Measurements from ENCODE around the gene COL1A1.

Gene COL1A1

GRCh38 chr17:50238601-50239280 lies 37.3 kb upstream of the COL1A1 start:
- no peak for TF ChIP-seq CTCF (IDR thresholded peaks at IDR 0.05; ENCODE audit: low read depth, low read length, missing control alignments)
- no peak for DNase-seq (ENCODE audit: low read depth)
- in situ Hi-C loops (cut with HindIII; ENCODE audit: low sequenced_read_pairs) = no loop called here
- no peak overlapping the region for H3K4me3 ChIP-seq (ENCODE audit: low read depth, low read length)

- no peak for TF ChIP-seq CTCF (IDR thresholded peaks at IDR 0.05; ENCODE audit: low read depth, low read length, missing control alignments)
- in situ Hi-C loops (cut with HindIII; ENCODE audit: low sequenced_read_pairs) = no loop called here
- no peak for DNase-seq (ENCODE audit: low read depth)
- H3K4me3 ChIP-seq (ENCODE audit: low read depth, low read length) = no peak overlapping the region
These were observed 36.5 kb upstream of the COL1A1 start for GRCh38 chr17:50237901-50238300.

GRCh38 chr17:50234581-50234980 lies 33.1 kb upstream of the COL1A1 start:
- DNase-seq (ENCODE audit: low read depth) = no peak
- in situ Hi-C loops (cut with HindIII; ENCODE audit: low sequenced_read_pairs) = no loop called here
- TF ChIP-seq CTCF (IDR thresholded peaks at IDR 0.05; ENCODE audit: low read depth, low read length, missing control alignments) = no peak
- no peak overlapping the region for H3K4me3 ChIP-seq (ENCODE audit: low read depth, low read length)

- TF ChIP-seq CTCF (IDR thresholded peaks at IDR 0.05; ENCODE audit: low read depth, low read length, missing control alignments) = no peak
- no peak for DNase-seq (ENCODE audit: low read depth)
- in situ Hi-C loops (cut with HindIII; ENCODE audit: low sequenced_read_pairs) = no loop called here
- no peak overlapping the region for H3K4me3 ChIP-seq (ENCODE audit: low read depth, low read length)
These were observed 24.3 kb upstream of the COL1A1 start for GRCh38 chr17:50225701-50226240.

GRCh38 chr17:50222922-50223321 lies 21.5 kb upstream of the COL1A1 start:
- no peak for DNase-seq (ENCODE audit: low read depth)
- no peak for TF ChIP-seq CTCF (IDR thresholded peaks at IDR 0.05; ENCODE audit: low read depth, low read length, missing control alignments)
- in situ Hi-C loops (cut with HindIII; ENCODE audit: low sequenced_read_pairs) = no loop called here

GRCh38 chr17:50221864-50222545 lies 20.6 kb upstream of the COL1A1 start:
- no peak overlapping the region for H3K4me3 ChIP-seq (ENCODE audit: low read depth, low read length)
- in situ Hi-C loops (cut with HindIII; ENCODE audit: low sequenced_read_pairs) = no loop called here
- no peak for TF ChIP-seq CTCF (IDR thresholded peaks at IDR 0.05; ENCODE audit: low read depth, low read length, missing control alignments)

More at GRCh38 chr17:50222922-50223321, 21.5 kb upstream of the COL1A1 start:
- H3K4me3 ChIP-seq (ENCODE audit: low read depth, low read length) = no peak overlapping the region

More at GRCh38 chr17:50221864-50222545, 20.6 kb upstream of the COL1A1 start:
- DNase-seq (ENCODE audit: low read depth) = no peak
